HG02759 (cell line): ENCODE results near the gene DENND6B.
"Not testable (repeated sequence)": the region's sequence is repeated elsewhere in the genome, so short reads cannot be mapped to it uniquely, and the experiment has no call there.

Experiments
- ATAC-seq: cut with Tn5 transposase; IDR thresholded peaks from one replicate; pipeline ENCODE4 v1.9.1; 2021; ENCODE audit warnings: mild to moderate bottlenecking, moderate library complexity; ENCODE audit not compliant: unreplicated experiment

DENND6B gene

DNA sequence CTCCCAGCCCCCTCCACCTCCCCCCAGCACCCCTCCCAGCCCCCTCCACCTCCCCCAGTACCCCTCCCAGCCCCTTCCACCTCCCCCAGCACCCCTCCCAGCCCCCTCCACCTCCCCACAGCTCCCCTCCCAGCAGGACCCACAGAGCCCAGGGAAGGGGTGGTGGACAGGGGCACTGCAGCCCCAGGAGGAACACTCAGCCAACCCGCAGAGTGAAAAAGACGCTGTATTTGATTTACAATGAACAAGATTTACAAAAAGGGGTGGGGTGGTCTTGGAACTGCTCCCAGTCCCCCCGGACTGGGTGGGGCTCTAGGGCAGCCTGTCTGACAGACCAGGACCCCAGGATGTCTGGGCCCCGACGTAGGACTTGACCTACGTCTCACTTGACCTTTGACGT is 52.0 kb downstream of the DENND6B start:
- ATAC-seq, result no peak

DNA sequence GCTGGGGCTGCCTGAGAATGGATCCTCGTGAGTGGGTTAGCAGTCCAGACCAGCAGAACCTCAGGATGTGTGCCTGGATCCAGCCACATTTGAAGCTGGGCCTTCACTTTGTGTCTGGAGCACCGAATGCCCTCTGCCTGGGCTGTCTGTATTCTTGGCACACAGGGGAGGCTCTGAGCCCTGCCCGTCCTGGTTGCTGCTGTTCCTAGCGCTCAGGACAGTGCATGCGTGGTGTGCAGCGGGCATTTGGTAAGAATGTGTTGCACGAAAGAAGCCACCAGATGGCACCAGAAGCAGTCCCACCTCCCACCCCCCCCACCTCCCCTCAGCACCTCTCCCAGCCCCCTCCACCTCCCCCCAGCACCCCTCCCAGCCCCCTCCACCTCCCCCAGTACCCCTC is 52.5 kb downstream of the DENND6B start:
- ATAC-seq, result no peak

DNA sequence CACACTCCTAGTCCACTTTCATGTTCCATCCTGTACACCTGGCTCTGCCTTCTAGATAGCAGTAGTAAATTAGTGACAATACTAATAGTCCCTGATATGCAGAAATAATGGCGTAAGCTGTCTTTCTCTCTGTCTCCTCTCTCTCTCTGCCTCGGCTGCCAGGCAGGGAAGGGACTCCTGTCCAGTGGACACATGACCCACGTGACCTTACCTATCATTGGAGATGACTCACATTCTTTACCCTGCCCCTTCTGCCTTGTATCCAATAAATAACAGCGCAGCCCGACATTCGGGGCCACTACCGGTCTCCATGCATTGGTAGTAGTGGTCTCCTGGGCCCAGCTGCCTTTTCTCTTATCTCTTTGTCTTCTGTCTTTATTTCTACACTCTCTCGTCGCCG is 53.0 kb downstream of the DENND6B start:
- ATAC-seq, result not testable (repeated sequence)

DNA sequence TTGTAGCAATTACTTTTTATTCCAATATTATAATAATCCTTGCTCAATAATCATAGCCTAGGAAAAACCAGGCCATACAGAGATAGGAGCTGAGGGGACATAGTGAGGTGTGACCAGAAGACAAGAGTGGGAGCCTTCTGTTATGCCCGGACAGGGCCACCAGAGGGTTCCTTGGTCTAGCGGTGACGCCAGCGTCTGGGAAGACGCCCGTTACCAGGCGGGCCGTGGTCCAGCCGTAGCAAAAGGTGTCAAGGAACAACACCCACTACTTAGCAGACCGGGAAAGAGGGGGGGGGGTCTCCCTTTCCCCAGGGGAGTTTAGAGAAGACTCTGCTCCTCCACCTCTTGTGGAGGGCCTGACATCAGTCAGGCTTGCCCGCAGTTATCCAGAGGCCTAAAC is 53.5 kb downstream of the DENND6B start:
- not testable (repeated sequence) for ATAC-seq

DNA sequence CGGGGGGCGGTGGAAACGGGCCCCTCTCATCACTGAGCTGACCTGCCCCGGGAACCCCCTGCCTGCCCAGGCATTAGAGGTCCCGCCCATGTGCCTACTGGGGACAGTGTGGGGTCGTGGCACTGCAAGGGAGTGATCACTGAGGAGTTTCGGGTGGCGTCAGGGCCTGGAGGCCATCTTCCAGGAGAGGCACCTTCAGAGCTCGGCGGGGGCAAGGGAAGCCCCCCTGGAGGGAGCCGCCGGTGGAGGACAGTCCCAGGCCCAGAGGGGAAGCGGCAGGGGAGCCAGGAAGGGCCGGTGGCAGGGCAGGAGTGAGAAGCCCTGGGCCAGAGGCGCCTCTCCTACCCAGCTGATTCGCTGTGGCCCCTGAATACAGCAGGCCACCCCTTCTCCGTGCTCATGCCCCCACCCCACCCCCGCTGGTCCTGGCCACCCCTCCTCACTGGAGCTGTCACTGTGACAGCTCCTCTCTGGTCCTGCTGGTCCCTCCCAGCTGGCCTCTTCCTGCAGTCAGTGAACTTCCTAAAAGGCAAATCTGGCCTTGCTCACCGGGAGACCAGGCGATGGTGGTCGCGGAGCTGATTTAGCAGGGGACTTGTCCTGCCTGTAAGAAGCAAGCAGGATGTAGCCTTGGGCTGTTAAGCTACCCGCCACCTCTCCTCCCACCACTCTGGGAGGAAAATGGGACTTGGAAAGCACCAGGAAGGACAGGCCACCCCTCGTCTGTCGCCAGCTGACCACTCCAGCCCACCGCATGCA is 54.6 kb downstream of the DENND6B start:
- no peak for ATAC-seq

DNA sequence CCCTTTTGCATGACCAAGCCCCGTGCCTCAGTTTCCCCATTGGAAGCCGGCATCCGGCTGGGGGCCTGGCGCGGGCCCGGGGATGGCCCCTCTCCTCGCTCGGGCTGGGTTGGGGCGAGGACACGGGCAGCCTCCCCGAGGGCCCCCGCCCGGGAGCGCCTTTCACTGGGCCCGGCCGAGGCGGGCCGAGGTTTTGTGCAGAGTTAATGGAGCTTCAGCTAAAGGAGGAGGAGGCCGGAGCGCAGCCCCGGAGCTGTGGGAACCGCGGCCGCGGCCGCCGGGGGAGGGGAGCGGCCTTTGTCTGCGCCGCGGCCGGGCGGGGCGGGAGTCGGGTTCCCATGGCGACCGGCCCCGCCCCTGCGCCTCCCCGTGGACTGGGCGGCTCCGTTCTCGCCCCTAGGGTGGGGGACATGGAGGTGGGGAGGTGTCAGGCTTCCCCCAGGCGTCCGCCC is 55.3 kb downstream of the DENND6B start:
- peak; percentile 34 for ATAC-seq

DNA sequence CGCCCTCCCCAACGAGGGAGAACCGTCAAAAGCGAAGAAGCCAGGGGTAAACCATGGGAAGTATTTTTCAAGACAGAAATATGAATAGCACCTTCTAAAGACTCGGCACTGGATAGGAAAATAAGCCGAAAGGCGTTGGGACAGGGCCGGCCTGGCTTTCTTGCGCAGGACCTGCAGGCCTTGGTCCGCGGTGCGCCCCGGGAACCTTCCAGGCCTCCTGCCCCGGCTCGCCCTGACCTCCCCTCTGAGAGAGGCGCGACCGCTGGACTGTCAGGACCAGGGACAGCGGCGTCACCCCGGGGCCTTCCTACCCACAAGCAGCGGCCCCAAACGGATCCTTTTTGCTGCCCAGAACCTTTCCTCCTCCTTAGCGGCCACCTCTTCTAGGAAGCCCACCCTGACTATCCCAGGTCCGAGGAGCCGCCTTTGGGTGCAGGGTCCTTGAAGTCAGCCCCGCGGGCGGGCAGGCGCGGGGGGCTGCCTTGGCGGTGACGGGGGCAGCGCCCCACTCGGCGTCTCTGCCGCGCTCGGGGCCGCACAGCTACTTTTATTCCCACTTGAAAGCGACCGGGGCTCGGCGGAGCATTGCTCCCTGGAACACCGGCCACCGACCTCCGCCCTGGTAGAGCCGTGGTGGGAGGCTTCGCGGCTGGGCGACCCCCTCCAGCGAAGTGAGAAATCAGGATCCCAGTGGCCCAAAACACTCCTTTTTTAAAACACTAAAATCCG is 56.0 kb downstream of the DENND6B start:
- no peak for ATAC-seq

DNA sequence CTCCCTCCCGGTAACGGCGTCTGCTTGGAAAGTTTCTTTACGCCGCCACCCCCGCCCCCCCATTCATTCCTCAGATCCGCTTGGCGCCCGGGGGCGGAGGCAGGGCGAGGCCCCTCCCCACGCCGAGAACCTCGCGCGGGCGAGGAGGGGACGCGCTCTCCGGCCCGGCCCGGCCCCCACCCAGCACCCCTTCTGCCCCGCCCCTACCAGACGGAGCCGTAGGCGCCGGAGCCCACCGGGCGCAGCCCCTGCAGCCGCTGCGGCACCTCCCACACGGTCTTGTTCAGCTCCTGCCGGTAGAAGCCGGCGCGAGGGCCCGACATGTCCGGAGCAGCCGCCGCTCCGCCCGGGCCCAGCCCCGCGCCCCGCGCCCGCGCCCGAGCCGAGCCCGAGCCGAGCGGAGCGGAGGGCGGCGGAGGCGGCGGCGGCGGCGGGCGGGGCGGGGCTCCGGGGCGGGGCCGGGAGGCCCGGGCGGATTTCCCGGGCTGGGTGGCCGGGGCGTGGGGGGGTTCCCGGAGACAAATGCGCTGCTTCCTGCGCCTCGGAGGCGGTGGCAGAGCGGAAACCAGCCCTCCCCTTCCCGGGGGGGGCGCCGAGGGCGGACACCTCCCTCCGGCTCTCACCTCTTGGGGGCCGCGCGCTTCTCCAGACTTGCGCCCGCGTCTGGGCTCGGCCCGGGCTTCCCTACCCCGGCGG is 56.7 kb downstream of the DENND6B start, which contains the start of gene MAPK11:
Gene MAPK11, minus strand, starts transcription at position 411 of the 696 bp plus-strand sequence. Its CDS starts 88 bp downstream, at position 323.
- peak; percentile 42 for ATAC-seq

DNA sequence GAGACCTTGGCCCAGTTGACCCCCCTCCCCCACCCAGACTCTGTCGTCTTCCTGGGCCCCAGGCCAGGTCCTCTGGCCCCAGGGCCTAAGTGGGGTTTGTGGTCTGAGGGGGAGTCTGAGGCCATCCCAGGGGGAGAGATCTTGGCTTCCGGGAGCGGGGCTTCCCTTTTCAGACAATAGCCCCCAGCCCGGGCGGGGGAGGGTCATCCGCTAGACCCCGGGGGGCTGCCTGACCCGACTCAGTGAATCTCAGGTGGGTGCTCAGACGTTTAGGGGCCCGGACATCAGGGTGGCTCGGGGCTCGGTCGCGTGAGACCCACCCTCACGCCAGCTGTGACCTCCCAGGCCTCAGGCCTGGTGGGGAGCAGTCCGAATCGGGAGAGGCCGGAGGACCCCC is 57.2 kb downstream of the DENND6B start:
- no peak for ATAC-seq

DNA sequence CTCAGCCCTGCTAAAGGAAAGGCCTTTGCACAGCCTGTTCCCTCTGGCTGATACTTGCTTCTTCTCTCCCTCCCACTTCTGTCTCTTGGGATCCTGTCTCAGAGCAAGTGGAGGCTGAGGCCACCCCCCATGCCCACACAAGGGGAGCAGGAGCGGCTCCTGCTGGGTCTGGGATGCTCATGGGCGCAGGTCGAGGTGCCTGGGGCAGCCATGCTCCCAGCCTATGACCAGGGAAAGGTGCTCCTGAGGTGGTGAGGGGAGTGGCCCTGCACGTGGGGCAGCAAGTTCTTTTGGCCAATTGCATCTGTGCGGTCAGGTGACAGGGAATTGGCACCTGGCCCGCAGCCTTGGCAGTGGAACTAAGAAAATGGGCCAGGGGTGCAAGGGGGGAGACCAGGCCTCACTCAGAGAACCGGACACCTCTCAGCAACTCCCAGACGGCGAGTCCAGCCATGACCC is 58.1 kb downstream of the DENND6B start:
- ATAC-seq, result no peak

DNA sequence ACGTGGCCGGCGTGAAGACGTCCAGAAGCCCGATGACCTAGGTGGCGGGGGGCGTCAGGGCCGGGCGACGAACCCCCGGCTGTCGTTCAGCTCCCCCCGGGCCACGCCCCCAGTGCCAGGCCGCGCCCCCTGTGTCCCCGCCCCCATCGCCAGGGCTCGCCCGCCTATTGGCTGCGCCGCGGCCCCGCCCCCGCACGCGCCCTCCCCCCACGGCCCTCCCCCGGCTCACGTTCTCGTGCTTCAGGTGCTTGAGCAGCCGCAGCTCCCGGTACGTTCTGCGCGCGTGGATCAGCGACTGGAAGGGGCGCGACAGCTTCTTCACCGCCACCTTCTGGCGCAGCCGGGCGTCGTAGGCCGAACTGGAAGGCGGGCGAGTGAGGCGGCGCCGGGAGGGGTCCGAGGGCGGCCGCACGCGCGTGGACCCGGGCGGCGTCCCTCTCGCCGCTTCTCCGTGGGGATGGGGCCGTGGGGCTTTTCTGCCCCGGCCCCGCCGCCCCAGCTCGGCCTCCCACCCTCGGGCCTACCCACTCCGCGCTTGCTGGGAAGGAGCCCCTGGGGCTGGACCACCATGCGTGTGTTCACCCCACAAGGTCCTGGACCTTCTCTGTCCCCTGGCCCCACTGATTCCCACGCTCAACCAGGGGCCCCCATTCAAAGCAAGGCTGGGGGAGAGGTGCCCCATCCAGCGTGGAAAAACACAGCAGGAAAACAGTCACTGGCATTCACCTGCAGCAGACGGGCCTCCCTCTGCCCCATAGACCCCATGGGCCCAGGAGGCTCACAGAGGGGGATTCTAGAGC is 59.0 kb downstream of the DENND6B start:
- no peak for ATAC-seq

DNA sequence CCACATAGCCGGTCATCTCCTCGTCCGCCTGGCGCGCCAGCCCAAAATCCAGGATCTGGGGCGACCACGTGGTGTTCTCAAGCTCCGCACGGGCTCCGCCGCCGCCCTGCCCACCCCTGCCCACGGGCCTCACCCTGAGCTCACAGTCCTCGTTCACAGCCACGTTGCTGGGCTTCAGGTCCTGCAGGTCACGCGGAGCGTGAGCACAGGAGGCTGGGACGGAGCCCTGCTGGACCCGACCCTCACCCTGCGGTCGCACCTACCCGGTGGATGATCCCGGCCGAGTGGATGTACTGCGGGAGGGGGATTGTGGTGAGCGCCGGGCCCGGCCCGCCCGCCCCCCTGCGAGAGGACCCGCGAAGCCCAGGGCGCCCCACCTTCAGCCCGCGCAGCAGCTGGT is 59.8 kb downstream of the DENND6B start:
- no peak for ATAC-seq

DNA sequence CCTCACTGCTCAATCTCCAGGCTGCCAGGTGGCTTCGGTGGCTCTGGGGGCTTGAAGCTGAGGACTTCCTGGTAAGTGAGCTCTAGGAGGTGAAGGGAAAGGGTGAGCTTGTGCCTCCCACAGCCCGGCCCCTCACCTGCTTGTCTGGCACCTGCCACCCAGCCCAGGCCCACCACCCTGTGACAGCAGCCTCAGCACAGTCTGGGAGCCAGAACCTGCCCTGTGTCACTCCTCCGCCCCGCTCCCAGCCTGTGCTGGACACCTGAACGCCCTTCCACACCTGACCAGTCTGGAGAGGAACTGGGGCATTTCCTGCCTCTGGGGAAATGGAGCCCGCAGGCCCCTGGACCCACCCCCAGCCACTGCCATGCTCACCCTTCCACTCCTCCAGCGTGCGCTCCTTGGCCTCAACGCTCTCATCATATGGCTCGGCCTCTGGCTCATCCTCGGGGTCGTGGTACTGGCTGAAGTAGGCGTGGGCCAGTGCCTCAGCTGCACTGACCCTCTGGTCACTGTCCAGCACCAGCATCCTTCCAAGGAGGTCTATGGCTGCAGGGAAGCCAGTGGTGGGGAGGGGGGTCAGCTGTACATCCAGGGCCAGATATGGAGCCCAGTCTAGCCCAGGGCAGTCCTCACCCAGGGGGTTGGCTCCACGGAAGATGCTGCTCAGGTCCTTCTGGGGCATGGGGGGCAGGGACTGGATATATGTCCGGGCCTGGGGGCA is 61.7 kb downstream of the DENND6B start:
- no peak for ATAC-seq

DNA sequence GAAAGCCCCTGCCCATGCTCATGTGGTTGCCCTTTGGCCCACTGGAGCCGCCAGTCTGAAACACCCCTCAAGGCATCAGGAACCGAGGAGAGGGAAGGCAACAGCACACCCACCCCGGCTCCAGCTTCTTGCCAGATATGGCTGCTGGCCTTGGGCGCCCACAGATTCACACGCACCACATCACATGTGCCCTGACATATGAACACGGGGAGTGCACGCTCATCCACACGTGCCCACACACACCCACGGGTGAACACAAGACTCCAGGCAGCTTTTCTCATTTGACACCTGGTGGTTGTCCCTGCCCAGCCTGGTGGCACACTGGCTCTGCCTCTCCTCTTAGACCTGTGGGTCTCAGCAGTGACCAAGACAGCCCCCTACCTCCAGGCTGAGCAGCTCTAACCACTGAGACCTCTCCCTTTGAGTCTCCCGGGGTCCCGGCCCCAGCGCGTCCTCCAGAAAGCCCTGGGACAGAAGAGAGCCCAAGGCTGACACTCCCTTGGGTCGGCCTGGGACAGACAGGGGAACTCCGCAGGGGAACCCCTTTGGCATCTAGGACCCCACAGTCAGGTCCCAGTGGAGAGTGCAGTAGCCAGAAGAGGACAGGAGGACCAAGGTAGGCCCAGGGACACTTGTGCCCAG is 62.6 kb downstream of the DENND6B start:
- no peak for ATAC-seq

DNA sequence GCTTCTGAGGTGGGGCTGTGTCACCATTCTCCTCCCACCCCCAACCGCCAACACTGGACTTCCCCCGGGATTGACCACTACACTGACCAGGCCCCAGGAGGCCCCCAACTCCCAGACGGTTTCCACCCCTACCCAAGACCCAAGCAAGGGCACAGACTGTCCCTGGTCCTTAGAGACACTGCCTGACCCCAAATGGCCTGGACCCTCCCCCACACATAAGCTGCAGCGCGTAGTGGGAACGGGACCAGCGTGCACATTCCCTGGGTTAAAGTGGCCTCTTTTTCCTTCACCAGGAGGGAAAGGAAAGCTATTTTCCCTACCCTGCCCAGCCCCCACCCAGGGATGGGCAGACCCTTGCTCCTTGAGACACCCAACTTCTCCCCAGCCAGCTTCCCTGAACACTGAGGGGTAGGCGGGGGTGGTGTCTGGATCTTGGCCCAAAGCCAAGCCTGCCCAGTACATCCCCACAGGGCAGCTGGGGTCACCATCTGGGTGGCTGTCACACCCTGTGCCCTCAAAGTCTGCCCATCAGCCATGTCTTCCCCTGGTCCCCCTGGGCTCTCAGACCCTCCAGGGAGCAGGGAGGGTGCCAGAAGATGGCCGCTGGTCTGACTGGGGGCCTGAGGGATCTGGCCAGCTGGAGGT is 63.7 kb downstream of the DENND6B start:
- no peak for ATAC-seq

DNA sequence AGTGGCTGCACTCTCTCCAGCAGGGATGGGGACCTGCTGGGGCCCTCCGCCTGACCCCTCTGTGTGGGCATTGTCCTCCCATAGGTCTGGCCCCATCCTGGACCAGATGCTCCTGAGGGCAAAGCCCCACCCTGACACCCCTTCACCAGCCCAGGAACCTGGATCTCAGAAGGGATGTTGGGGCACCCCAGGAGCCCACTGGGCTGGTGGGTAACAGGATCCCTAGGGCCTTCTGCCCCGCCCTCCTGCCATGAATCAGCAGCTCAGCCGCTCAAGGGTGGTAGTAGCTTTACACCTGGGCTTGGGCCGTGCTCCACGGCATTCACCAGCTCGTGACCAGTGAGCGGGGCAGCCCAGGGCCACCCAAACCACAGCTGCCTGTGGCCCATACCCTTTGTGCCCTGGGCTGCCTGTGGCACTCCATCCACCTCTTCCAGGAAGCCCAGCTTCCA is 64.3 kb downstream of the DENND6B start:
- no peak for ATAC-seq

DNA sequence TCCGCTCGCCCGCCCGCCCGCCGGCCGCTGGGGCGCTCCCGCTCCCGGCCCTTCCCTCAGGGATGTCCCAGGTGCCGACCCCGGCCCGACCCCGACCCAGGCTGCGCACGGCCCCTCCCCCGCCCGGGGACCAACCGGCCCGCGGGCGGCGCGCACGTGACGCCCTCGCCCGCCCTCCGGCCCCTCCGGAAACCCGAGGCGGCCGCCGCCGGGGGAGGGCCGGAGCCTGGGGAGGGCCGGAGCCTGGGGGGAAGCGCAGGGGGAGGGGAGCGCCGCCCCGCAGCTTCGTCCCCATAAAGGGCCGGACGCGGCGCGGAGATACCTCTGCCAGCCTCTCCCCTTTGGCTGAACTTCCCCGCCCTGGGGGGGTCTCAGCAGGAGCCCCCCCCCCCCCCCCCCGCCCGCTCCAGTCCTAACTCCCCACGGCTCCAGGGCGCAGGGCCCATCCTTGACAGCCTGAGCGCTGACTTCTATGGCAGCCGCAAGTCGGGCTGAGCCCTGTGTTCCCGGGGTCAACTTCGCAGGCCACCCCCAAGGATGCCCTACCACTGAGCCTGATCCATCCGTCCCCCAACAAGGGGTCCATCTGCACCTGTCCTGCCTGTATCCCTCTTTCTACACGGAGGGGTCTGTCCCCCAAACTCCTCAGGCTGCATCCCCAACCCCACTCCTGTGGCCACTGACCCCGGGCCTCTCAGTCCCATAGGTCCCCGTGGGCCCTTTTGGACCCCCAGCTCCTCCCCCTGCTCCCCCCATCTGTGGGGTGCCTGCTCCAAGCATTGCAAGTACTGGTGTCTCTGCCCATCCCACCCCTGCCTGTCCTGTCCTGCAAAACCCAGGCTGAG is 65.0 kb downstream of the DENND6B start, which contains the start of gene MAPK12:
Gene MAPK12, minus strand, starts transcription at position 69 of the 845 bp plus-strand sequence. CDS start 174 bp downstream, outside the sequence.
- ATAC-seq, result peak; percentile 68
